A549 treated with AZD2906 at 1 μM for 4 hours (cell line): ENCODE results near the gene RCL1. TPM values are rescaled to one million over a fixed set of nuclear protein-coding genes. Genes with fewer than 3 reads are reported as not detected.

Experiments
- total RNA-seq: library from RNA; stranded (reverse); fragments of 200-300 nt; extraction: Qiagen RNA extraction; gene quantifications from 5 replicates; pipeline ENCODE4 v1.2.3, GENCODE V29; 2022

Gene RCL1, protein sequence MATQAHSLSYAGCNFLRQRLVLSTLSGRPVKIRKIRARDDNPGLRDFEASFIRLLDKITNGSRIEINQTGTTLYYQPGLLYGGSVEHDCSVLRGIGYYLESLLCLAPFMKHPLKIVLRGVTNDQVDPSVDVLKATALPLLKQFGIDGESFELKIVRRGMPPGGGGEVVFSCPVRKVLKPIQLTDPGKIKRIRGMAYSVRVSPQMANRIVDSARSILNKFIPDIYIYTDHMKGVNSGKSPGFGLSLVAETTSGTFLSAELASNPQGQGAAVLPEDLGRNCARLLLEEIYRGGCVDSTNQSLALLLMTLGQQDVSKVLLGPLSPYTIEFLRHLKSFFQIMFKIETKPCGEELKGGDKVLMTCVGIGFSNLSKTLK
- total RNA-seq: 51.5 to 54.6 TPM (median 53.4 TPM) in 5 replicates

DNA sequence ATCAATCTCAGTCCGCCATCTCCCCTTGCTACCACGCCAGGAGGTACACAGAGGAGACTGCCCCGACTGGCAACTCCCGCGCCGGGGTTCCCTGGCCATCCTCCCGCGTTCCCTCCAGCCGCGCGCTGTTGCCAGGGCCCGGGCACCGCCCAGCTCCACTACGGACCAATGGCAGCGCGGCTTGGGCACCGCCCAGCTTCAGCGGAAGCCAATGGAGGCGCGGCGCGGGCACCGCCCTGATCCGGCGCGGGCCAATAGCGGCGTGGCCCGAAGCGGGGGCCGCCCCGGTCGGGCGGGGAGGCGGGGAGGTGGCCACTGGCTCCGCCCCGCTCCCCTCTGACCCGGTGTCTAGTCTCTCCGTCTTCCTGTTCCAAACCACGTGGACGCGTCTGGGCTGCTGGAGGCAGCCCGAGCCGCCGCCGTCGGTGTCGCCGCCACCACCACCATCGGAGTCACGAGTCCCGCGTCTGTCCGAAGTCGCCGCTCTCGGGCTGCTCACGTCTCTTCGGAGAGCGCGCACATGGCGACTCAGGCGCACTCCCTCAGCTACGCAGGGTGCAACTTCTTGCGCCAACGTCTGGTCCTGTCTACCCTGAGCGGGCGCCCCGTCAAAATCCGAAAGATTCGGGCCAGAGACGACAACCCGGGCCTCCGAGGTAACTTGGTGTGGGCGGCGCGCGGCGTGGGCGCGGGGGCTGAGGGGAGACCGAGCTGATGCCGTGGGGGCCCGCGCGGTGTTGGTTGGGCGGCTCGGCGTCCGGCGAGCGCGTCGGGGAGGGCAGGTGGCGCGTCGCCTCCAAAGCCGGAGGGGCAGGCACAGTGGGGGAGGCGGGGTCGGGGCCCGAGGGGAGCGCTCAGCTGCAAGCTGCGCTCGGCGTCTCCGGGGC, at the start of gene RCL1:
Gene RCL1, plus strand, starts transcription at position 373 of the 887 bp plus-strand sequence. Its CDS starts 148 bp downstream, at position 521.

Other genes starting within 250 kb of the RCL1 start
- gene PLPP6, start 130.7 kb upstream of the RCL1 start, total RNA-seq: 8.7 to 11.9 TPM (median 10.9 TPM) in 5 replicates
- 1.2 to 2.3 TPM (median 1.6 TPM) in 5 replicates for gene SPATA6L, start 126.5 kb upstream of the RCL1 start, total RNA-seq
- 12.1 to 15.3 TPM (median 13.4 TPM) in 5 replicates for gene CDC37L1, start 113.4 kb upstream of the RCL1 start, total RNA-seq
- gene AK3, start 51.7 kb upstream of the RCL1 start, total RNA-seq: 44.6 to 56.2 TPM (median 52.7 TPM) in 5 replicates
- 2.7 to 4.8 TPM (median 3.9 TPM) in 5 replicates for gene JAK2, start 192.3 kb downstream of the RCL1 start, total RNA-seq